IPS DF 6.9 (cell line): ENCODE data around the gene VWF.
A peak's percentile ranks its signal among the peaks of the same experiment; 100 is the strongest.
"Not testable (repeated sequence)": the region's sequence is repeated elsewhere in the genome, so short reads cannot be mapped to it uniquely, and the experiment has no call there.

ENCODE experiments used
- DNase-seq: peaks from one replicate; pipeline ENCODE4 v3.0.0-alpha.2; 2013; ENCODE audit warnings: low read depth, low spot score
- H3K27ac ChIP-seq: one replicate; pipeline ENCODE4 v1.5.1; 2013; ENCODE audit warnings: low read length, control low read depth
- H3K27me3 ChIP-seq: 2 replicates; pipeline ENCODE4 v1.6.1; 2013; ENCODE audit warnings: mild to moderate bottlenecking, low read length; ENCODE audit not compliant: control insufficient read depth, insufficient read depth
- H3K36me3 ChIP-seq: 2 replicates; pipeline ENCODE4 v1.6.1; 2013; ENCODE audit warnings: low read length; ENCODE audit not compliant: control insufficient read depth, insufficient read depth
- H3K4me1 ChIP-seq: 2 replicates; pipeline ENCODE4 v1.6.1; 2013; ENCODE audit warnings: low read length; ENCODE audit not compliant: control insufficient read depth, insufficient read depth
- H3K4me3 ChIP-seq: 2 replicates; pipeline ENCODE4 v1.5.1; 2013; ENCODE audit warnings: mild to moderate bottlenecking, low read length
- H3K9me3 ChIP-seq: 2 replicates; pipeline ENCODE4 v1.6.1; 2013; ENCODE audit warnings: low read length, inconsistent platforms; ENCODE audit not compliant: control insufficient read depth, insufficient read depth
- WGBS: extraction: QIAGEN DNeasy Blood & Tissue Kit; methylation state at CpG from one replicate; pipeline ENCODE4 v1.1.7; 2013; ENCODE audit warnings: mixed read lengths, missing lambda C conversion rate; ENCODE audit not compliant: insufficient read length, insufficient coverage; 5-methylcytosine and 5-hydroxymethylcytosine counted together

The VWF gene

GRCh38 chr12:6020511-6020910, 104.0 kb downstream of the VWF start:
- not testable (repeated sequence) for H3K4me1 ChIP-seq, H3K9me3 ChIP-seq, H3K27ac ChIP-seq, H3K27me3 ChIP-seq, DNase-seq, H3K36me3 ChIP-seq, H3K4me3 ChIP-seq
- no CpG with 5 or more reads among the region's 10 CpGs for WGBS

GRCh38 chr12:6019256-6019655, 105.2 kb downstream of the VWF start:
- not testable (repeated sequence) for H3K27ac ChIP-seq, H3K27me3 ChIP-seq, H3K9me3 ChIP-seq, H3K4me3 ChIP-seq, H3K4me1 ChIP-seq, H3K36me3 ChIP-seq, DNase-seq
- WGBS: no CpG with 5 or more reads among the region's 24 CpGs

- no CpG with 5 or more reads among the region's 10 CpGs for WGBS
- no peaks in the 10 kb centered on the region for H3K4me1 ChIP-seq
- H3K27ac ChIP-seq: no peak overlapping the region
- no peak for DNase-seq
- no peaks in the 10 kb centered on the region for H3K27me3 ChIP-seq
- no peaks in the 10 kb centered on the region for H3K36me3 ChIP-seq
- no peak overlapping the region for H3K4me3 ChIP-seq
- no peaks in the 10 kb centered on the region for H3K9me3 ChIP-seq
Observed at GRCh38 chr12:6018265-6018664, 106.2 kb downstream of the VWF start.

GRCh38 chr12:6016756-6017155, 107.7 kb downstream of the VWF start:
- Histone ChIP-seq H3K27me3 (no peaks in the 10 kb centered on the region), H3K9me3 (no peaks in the 10 kb centered on the region), H3K36me3 (no peaks in the 10 kb centered on the region), H3K4me1 (no peaks in the 10 kb centered on the region), H3K4me3 (no peak overlapping the region), H3K27ac (no peak overlapping the region)
- WGBS: no CpG with 5 or more reads among the region's 7 CpGs
- no peak for DNase-seq

- H3K9me3 ChIP-seq, H3K27me3 ChIP-seq, DNase-seq, H3K27ac ChIP-seq, H3K4me1 ChIP-seq, H3K36me3 ChIP-seq, H3K4me3 ChIP-seq: not testable (repeated sequence)
- WGBS: no CpG with 5 or more reads among the region's 12 CpGs
Observed at GRCh38 chr12:6016004-6016403, 108.5 kb downstream of the VWF start.

GRCh38 chr12:6015271-6015670, 109.2 kb downstream of the VWF start:
- H3K4me1 ChIP-seq, H3K4me3 ChIP-seq, H3K36me3 ChIP-seq, H3K27me3 ChIP-seq, H3K9me3 ChIP-seq, DNase-seq, H3K27ac ChIP-seq: not testable (repeated sequence)
- WGBS: no CpG with 5 or more reads among the region's 3 CpGs

- no CpG with 5 or more reads among the region's 4 CpGs for WGBS
- not testable (repeated sequence) for H3K4me3 ChIP-seq, H3K27ac ChIP-seq, H3K36me3 ChIP-seq, DNase-seq, H3K9me3 ChIP-seq, H3K4me1 ChIP-seq, H3K27me3 ChIP-seq
Observed at GRCh38 chr12:6010631-6011350, 113.7 kb downstream of the VWF start.

GRCh38 chr12:5997260-5997659, 127.2 kb downstream of the VWF start:
- Histone ChIP-seq H3K9me3 (no peaks in the 10 kb centered on the region), H3K4me3 (no peak overlapping the region), H3K27ac (no peak overlapping the region), H3K27me3 (no peaks in the 10 kb centered on the region), H3K4me1 (no peaks in the 10 kb centered on the region), H3K36me3 (no peaks in the 10 kb centered on the region)
- no CpG with 5 or more reads among the region's 3 CpGs for WGBS
- DNase-seq: no peak

- DNase-seq: no peak
- Histone ChIP-seq H3K9me3 (no peaks in the 10 kb centered on the region), H3K4me1 (no peaks in the 10 kb centered on the region), H3K4me3 (no peak overlapping the region), H3K27ac (no peak overlapping the region), H3K36me3 (no peaks in the 10 kb centered on the region), H3K27me3 (no peaks in the 10 kb centered on the region)
- WGBS: no CpG with 5 or more reads among the region's 3 CpGs
Observed at GRCh38 chr12:5996459-5996858, 128.0 kb downstream of the VWF start.

GRCh38 chr12:5989621-5990020, 134.8 kb downstream of the VWF start:
- no peak overlapping the region for H3K27ac ChIP-seq
- H3K4me1 ChIP-seq: no peaks in the 10 kb centered on the region
- no peaks in the 10 kb centered on the region for H3K9me3 ChIP-seq
- H3K27me3 ChIP-seq: no peaks in the 10 kb centered on the region
- H3K36me3 ChIP-seq: no peaks in the 10 kb centered on the region
- no peak for DNase-seq
- no peak overlapping the region for H3K4me3 ChIP-seq
- no CpG with 5 or more reads among the region's 3 CpGs for WGBS

GRCh38 chr12:5988659-5989116, 135.8 kb downstream of the VWF start:
- Histone ChIP-seq H3K27ac (no peak overlapping the region), H3K9me3 (no peaks in the 10 kb centered on the region), H3K27me3 (no peaks in the 10 kb centered on the region), H3K4me1 (no peaks in the 10 kb centered on the region), H3K36me3 (no peaks in the 10 kb centered on the region), H3K4me3 (no peak overlapping the region)
- DNase-seq: peak; percentile 58
- WGBS: no CpG with 5 or more reads among the region's 10 CpGs
